ENCODE data around the gene RAVER2. TPM values are rescaled to one million over a fixed set of nuclear protein-coding genes. Genes with fewer than 3 reads are reported as not detected.

RAVER2 gene
- total RNA-seq, 2 experiments from 2014 or later = 1.7 TPM

GRCh38 chr1:64878931-64879611, 134.2 kb downstream of the RAVER2 start:
- no peaks in the 10 kb centered on the region for H3K9me3 Mint-ChIP-seq
- peaks cover 71% of the 10 kb centered on the region for H3K36me3 Mint-ChIP-seq (ENCODE audit: low read depth)
- POLR2A ChIA-PET = no interaction called here

GRCh38 chr1:64880449-64880848, 135.6 kb downstream of the RAVER2 start:
- H3K4me1 Mint-ChIP-seq = peaks cover 62% of the 10 kb centered on the region
- CTCF ChIA-PET = no interaction called here
- peaks cover 66% of the 10 kb centered on the region for H3K36me3 Mint-ChIP-seq (ENCODE audit: low read depth)

More at GRCh38 chr1:64878931-64879611, 134.2 kb downstream of the RAVER2 start:
- no peak for DNase-seq
- no peak overlapping the region for H3K4me3 Mint-ChIP-seq
- no peak overlapping the region for H3K27ac Mint-ChIP-seq
- peaks cover 66% of the 10 kb centered on the region for H3K4me1 Mint-ChIP-seq
- no peaks in the 10 kb centered on the region for H3K27me3 Mint-ChIP-seq
- CTCF ChIA-PET = interaction anchor here (0.6 kb wide), 1 partner anchor 37 kb away, joined by 3 read pairs; no protein-coding TSS in a partner anchor

GRCh38 chr1:64881281-64881680, 136.4 kb downstream of the RAVER2 start:
- Mint-ChIP-seq H3K4me3 (no peak overlapping the region), H3K4me1 (peaks cover 57% of the 10 kb centered on the region), H3K27ac (no peak overlapping the region), H3K27me3 (no peaks in the 10 kb centered on the region), H3K36me3 (ENCODE audit: low read depth) (peaks cover 62% of the 10 kb centered on the region), H3K9me3 (no peaks in the 10 kb centered on the region)
- ChIA-PET POLR2A (interaction anchor here (0.6 to 0.7 kb wide), 2 partner anchors 87 to 131 kb away, joined by 4 read pairs; no protein-coding TSS in a partner anchor), CTCF (no interaction called here)
- no peak for DNase-seq

More at GRCh38 chr1:64880449-64880848, 135.6 kb downstream of the RAVER2 start:
- Mint-ChIP-seq H3K27me3 (no peaks in the 10 kb centered on the region), H3K4me3 (no peak overlapping the region), H3K27ac (no peak overlapping the region), H3K9me3 (no peaks in the 10 kb centered on the region)
- no peak for DNase-seq
- POLR2A ChIA-PET = no interaction called here

Other genes starting within 250 kb of the RAVER2 start
- 100 to 1,000 TPM; 198 to 212 TPM for gene JAK1, start 221.5 kb downstream of the RAVER2 start, total RNA-seq

All from activated CD4-positive, alpha-beta T cell treated with anti-CD3 and anti-CD28 coated beads, Interleukin-2, amount 10 ng/mL, durations not matched to agents 7 days and 5 days (primary cell).